ENCODE results near the gene CMTM2. TPM values are rescaled to one million over a fixed set of nuclear protein-coding genes. Genes with fewer than 3 reads are reported as not detected.

Gene CMTM2
- total and polyA plus RNA-seq, 2 experiments from 2014 or later, result not detected

DNA sequence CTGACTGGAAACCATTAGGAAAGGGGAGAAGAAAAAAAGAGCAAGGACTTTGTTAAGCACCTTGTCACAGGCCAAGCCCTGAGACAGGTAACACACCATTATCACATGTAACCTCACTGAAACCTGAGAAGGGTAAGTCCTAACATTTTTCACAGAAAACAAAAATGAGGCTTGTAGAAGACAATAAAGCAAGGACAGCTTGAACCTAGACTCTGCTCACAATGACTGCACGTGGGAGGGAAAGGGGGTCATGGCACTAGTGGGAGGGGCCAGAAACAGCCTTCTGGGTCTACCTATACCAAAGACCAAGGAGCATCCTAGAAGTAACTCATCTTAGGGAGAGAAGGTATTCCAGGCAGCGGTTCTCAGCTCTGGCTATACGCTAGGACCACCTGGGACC, 36.9 kb upstream of the CMTM2 start:
- Histone ChIP-seq H3F3A (ENCODE audit: insufficient read depth) (no peaks in the 10 kb centered on the region), H3K27me3 (replicated peaks; ENCODE audit: insufficient read depth) (no peaks in the 10 kb centered on the region), H3K79me2 (ENCODE audit: insufficient read depth) (no peaks in the 10 kb centered on the region), H3K4me3 (no peak overlapping the region), H3K27ac (no peak overlapping the region), H3K36me3 (ENCODE audit: low read depth) (no peaks in the 10 kb centered on the region; the same call in 1 of the 2 replicates), H4K20me1 (ENCODE audit: insufficient read depth) (no peaks in the 10 kb centered on the region), H2AFZ (no peak overlapping the region), H3K9ac (no peak overlapping the region), H3K4me2 (ENCODE audit: unreplicated experiment) (no peak overlapping the region), H3K9me2 (ENCODE audit: insufficient read depth) (no peaks in the 10 kb centered on the region), H3K9me3 (ENCODE audit: low read depth) (no peaks in the 10 kb centered on the region), H3K4me1 (ENCODE audit: insufficient read depth) (no peaks in the 10 kb centered on the region)
- in situ Hi-C loops (cut with MboI), result no loop called here
- no peak for DNase-seq
- TF ChIP-seq EZH2phosphoT487 (IDR thresholded peaks at IDR 0.05; ENCODE audit: insufficient read depth, low read depth) (no peak), EZH2 (IDR thresholded peaks at IDR 0.05; ENCODE audit: insufficient read depth, poor library complexity, severe bottlenecking) (no peak)
- WGBS, 2 experiments (ENCODE audit: low coverage in 1 of 2, low lambda C conversion rate in 2 of 2, missing lambda C conversion rate in 2 of 2), result 85 to 93% methylated on average over 3 of the region's 3 CpGs

DNA sequence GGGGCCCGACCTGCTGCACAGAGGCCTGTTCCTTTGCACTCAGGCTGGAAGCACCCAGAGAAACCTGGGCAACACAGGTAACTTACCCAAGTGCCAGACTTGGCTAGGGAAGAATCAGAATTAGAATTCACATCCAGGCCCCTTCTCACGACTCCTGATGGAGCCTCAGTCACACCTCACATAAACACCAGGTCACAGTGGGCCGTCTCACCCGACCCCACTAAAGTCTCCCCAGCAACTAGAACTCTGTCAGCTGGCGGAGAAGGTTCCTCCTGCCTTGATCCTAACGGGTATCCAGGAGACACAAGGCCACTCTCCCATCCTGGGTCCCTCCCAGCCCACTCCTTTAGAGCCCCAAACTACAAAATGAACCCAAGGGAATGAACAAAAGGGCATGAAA, 35.7 kb upstream of the CMTM2 start:
- Histone ChIP-seq H3F3A (ENCODE audit: insufficient read depth) (no peaks in the 10 kb centered on the region), H3K79me2 (ENCODE audit: insufficient read depth) (no peaks in the 10 kb centered on the region), H3K9me3 (ENCODE audit: low read depth) (no peaks in the 10 kb centered on the region), H3K9ac (no peak overlapping the region), H3K27me3 (replicated peaks; ENCODE audit: insufficient read depth) (no peaks in the 10 kb centered on the region), H3K4me2 (ENCODE audit: unreplicated experiment) (no peak overlapping the region), H3K4me1 (ENCODE audit: insufficient read depth) (peaks cover 1% of the 10 kb centered on the region), H3K36me3 (ENCODE audit: low read depth) (no peaks in the 10 kb centered on the region; the same call in 1 of the 2 replicates), H3K9me2 (ENCODE audit: insufficient read depth) (no peaks in the 10 kb centered on the region), H3K27ac (no peak overlapping the region), H2AFZ (no peak overlapping the region), H4K20me1 (ENCODE audit: insufficient read depth) (no peaks in the 10 kb centered on the region), H3K4me3 (no peak overlapping the region)
- TF ChIP-seq EZH2 (IDR thresholded peaks at IDR 0.05; ENCODE audit: insufficient read depth, poor library complexity, severe bottlenecking), result no peak
- no peak for TF ChIP-seq EZH2phosphoT487 (IDR thresholded peaks at IDR 0.05; ENCODE audit: insufficient read depth, low read depth)
- DNase-seq, result no peak
- 86 to 87% methylated on average over 6 of the region's 6 CpGs for WGBS, 2 experiments (ENCODE audit: low coverage in 1 of 2, low lambda C conversion rate in 2 of 2, missing lambda C conversion rate in 2 of 2)
- in situ Hi-C loops (cut with MboI), result no loop called here

DNA sequence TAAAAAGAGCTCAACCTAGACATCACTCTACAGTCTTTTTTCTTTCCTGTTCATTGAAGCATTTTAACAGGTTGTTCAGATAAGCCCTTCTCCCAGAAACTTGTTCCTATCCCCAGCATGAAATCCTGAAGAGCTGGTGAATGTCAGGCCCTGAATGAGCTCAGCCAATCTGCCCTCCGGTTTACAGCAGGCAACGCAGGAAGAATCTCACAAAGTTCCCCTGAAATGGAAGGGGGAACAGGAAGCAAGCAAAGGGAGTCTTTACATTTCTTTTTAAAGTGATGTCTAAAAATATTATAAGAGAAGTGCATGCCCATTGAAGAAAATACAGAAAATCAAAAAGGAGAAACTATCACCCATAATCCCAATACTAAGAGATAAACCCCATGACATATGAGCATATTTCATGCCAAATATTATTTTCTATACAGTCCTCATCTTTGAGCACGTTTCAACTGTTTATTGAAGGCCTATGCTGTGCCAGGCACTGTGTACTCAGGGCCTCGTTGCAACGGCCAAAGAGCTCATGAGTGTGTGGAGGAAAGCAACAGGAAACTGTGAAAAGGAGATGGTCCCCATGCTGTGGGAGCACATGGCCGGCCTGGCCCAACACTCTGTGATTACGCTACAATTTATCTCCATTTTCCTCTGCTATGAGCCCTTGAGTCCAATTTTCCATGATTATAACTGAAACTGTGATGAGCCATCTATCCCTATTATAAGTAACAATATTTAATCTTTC, 35.1 kb upstream of the CMTM2 start:
- Histone ChIP-seq H3K79me2 (ENCODE audit: insufficient read depth) (no peaks in the 10 kb centered on the region), H3K36me3 (ENCODE audit: low read depth) (no peaks in the 10 kb centered on the region), H3K4me3 (no peak overlapping the region), H2AFZ (no peak overlapping the region), H3K27ac (no peak overlapping the region), H3K9ac (no peak overlapping the region), H3K4me1 (ENCODE audit: insufficient read depth) (peaks cover 8% of the 10 kb centered on the region), H3K9me3 (ENCODE audit: low read depth) (no peaks in the 10 kb centered on the region), H3F3A (ENCODE audit: insufficient read depth) (peaks cover 6% of the 10 kb centered on the region; the same call in 1 of the 2 replicates), H3K27me3 (replicated peaks; ENCODE audit: insufficient read depth) (no peaks in the 10 kb centered on the region), H4K20me1 (ENCODE audit: insufficient read depth) (no peaks in the 10 kb centered on the region), H3K4me2 (ENCODE audit: unreplicated experiment) (no peak overlapping the region), H3K9me2 (ENCODE audit: insufficient read depth) (no peaks in the 10 kb centered on the region)
- WGBS, 2 experiments (ENCODE audit: low coverage in 1 of 2, low lambda C conversion rate in 2 of 2, missing lambda C conversion rate in 2 of 2), result 89 to 94% methylated on average over 7 of the region's 7 CpGs
- TF ChIP-seq EZH2phosphoT487 (IDR thresholded peaks at IDR 0.05; ENCODE audit: insufficient read depth, low read depth) (no peak), EZH2 (IDR thresholded peaks at IDR 0.05; ENCODE audit: insufficient read depth, poor library complexity, severe bottlenecking) (no peak)
- DNase-seq, result no peak
- in situ Hi-C loops (cut with MboI), result no loop called here

DNA sequence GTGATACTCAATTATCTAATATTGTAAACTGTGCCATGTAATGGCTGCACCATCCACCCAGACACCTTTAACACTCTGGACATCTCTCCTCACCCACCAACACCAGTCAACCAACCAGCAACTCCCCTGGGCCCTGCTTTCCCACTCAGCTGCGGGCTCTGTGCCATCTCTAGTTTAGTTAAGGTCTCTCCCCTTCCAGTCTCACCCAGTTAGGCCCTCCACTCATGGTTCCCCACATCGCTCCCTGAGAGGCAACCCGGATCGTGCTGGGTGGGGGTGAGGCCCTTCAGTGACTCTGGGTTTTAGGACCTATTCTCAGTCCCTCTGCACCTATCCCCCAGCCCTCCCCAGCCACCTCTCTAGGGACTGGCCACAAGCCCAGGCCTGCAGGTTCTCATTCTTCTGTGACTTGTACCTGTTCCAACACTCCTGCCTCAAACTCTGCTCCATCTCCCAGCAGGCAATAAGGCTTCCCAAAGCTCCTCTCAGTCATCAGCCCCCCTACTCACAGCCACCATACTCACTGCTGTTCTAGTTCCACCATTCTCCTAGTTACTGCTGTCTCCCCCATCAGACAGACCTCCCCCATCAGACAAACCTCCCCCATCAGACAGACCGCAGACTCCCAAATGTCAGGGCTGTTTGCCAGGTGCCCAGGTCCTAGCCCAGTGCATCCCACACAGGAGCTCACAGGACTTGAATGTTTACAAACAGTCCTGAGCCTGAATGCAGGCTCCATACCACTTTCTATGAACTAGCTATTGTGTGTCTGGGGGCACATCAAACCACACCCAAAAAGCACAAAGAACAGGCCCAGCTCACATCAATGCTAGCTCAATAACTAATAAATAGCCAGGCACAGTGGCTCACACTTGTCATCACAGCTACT, 31.9 kb upstream of the CMTM2 start:
- Histone ChIP-seq H3K9me3 (ENCODE audit: low read depth) (no peaks in the 10 kb centered on the region), H4K20me1 (ENCODE audit: insufficient read depth) (no peaks in the 10 kb centered on the region), H3K27ac (no peak overlapping the region), H3K4me3 (no peak overlapping the region), H3K9ac (no peak overlapping the region), H3K4me2 (ENCODE audit: unreplicated experiment) (no peak overlapping the region), H3F3A (ENCODE audit: insufficient read depth) (peaks cover 6% of the 10 kb centered on the region; the same call in 1 of the 2 replicates), H3K79me2 (ENCODE audit: insufficient read depth) (no peaks in the 10 kb centered on the region), H3K36me3 (ENCODE audit: low read depth) (no peaks in the 10 kb centered on the region), H3K27me3 (replicated peaks; ENCODE audit: insufficient read depth) (no peaks in the 10 kb centered on the region), H3K9me2 (ENCODE audit: insufficient read depth) (no peaks in the 10 kb centered on the region), H2AFZ (no peak overlapping the region), H3K4me1 (ENCODE audit: insufficient read depth) (peaks cover 20% of the 10 kb centered on the region)
- no peak for TF ChIP-seq EZH2 (IDR thresholded peaks at IDR 0.05; ENCODE audit: insufficient read depth, poor library complexity, severe bottlenecking)
- TF ChIP-seq EZH2phosphoT487 (IDR thresholded peaks at IDR 0.05; ENCODE audit: insufficient read depth, low read depth), result no peak
- DNase-seq, result no peak
- 97 to 100% methylated on average over 5 of the region's 5 CpGs for WGBS, 2 experiments (ENCODE audit: low coverage in 1 of 2, low lambda C conversion rate in 2 of 2, missing lambda C conversion rate in 2 of 2)
- in situ Hi-C loops (cut with MboI), result no loop called here

Data from GM23248 (cell line).